A673 (cell line): Measurements from ENCODE around the gene DHRS7. TPM values are rescaled to one million over a fixed set of nuclear protein-coding genes. Genes with fewer than 3 reads are reported as not detected.

Experiments
- BruUV-seq: library from RNA; stranded (reverse); fragments of 400-500 nt; replicated peaks from 2 replicates; lab custom pipeline; 2021; lab: Mats Ljungman, UMichigan
- CTCF ChIA-PET: fragments of 300-600 bp; sonication (Branson Sonifier 250); formaldehyde crosslinking; loops from one replicate; lab custom pipeline; 2022; ENCODE audit warnings: antibody characterized with exemption; lab: Charles Lee
- POLR2A ChIA-PET: fragments of 300-600 bp; sonication (Branson Sonifier 250); formaldehyde crosslinking; loops from one replicate; lab custom pipeline; 2022; ENCODE audit warnings: antibody characterized with exemption; ENCODE audit not compliant: low non-redundant PET; lab: Charles Lee
- DNase-seq: peaks from one replicate; pipeline ENCODE4 v3.0.0-alpha.2; 2015; ENCODE audit warnings: low spot score
- H3K27ac ChIP-seq: fragments of 200-600 bp; sonication (generic); 2 replicates; pipeline ENCODE4 v1.5.1; 2016; ENCODE audit warnings: mixed run types, low read depth, mild to moderate bottlenecking, mixed read lengths, antibody characterized with exemption, low read length; ENCODE audit not compliant: poor library complexity, severe bottlenecking
- H3K27me3 ChIP-seq: fragments of 200-600 bp; sonication (generic); replicated peaks from 2 replicates; pipeline ENCODE4 v1.6.1; 2017; ENCODE audit warnings: mixed run types, low read depth, mild to moderate bottlenecking, mixed read lengths, antibody characterized with exemption, low read length; ENCODE audit not compliant: insufficient read depth, poor library complexity
- H3K36me3 ChIP-seq: fragments of 200-600 bp; sonication (generic); 2 replicates; pipeline ENCODE4 v1.6.1; 2016; ENCODE audit warnings: mixed run types, mild to moderate bottlenecking, mixed read lengths, antibody characterized with exemption, low read length; ENCODE audit not compliant: insufficient read depth, poor library complexity, severe bottlenecking
- H3K4me1 ChIP-seq: fragments of 200-600 bp; sonication (generic); 2 replicates; pipeline ENCODE4 v1.6.1; 2017; ENCODE audit warnings: mixed run types, mild to moderate bottlenecking, mixed read lengths, antibody characterized with exemption, low read length; ENCODE audit not compliant: insufficient read depth, poor library complexity, severe bottlenecking
- H3K4me3 ChIP-seq: fragments of 200-600 bp; sonication (generic); 2 replicates; pipeline ENCODE4 v1.5.1; 2016; ENCODE audit warnings: low read depth, mixed run types, mild to moderate bottlenecking, mixed read lengths, low read length; ENCODE audit not compliant: poor library complexity, severe bottlenecking
- H3K9me3 ChIP-seq: fragments of 200-600 bp; sonication (generic); 2 replicates; pipeline ENCODE4 v1.6.1; 2016; ENCODE audit warnings: mixed run types, low read depth, mild to moderate bottlenecking, mixed read lengths, antibody characterized with exemption, low read length; ENCODE audit not compliant: poor library complexity, severe bottlenecking
- CTCF ChIP-seq: fragments of 300-800, 200-600 bp; sonication (generic); conservative IDR thresholded peaks from 2 replicates; pipeline ENCODE4 v1.5.1; 2017; ENCODE audit warnings: low read depth, mild to moderate bottlenecking, antibody characterized with exemption, low read length, moderate library complexity, mixed read lengths
- EZH2 ChIP-seq: fragments of 200-600 bp; sonication (generic); IDR thresholded peaks from 2 replicates; pipeline ENCODE4 v1.6.1; 2017; ENCODE audit warnings: borderline replicate concordance, low read depth, mild to moderate bottlenecking, mixed read lengths, antibody characterized with exemption, low read length; ENCODE audit not compliant: poor library complexity, severe bottlenecking
- intact Hi-C: fragments of 100-400 bp; cut with micrococcal nuclease; formaldehyde crosslinking; loops from one replicate; pipeline ENCODE4 v1.10.0; 2022; ENCODE audit not compliant: unreplicated experiment
- total RNA-seq: library from RNA; stranded (reverse); gene quantifications from 2 replicates; pipeline ENCODE4 v1.2.3, GENCODE V29; 2021

The DHRS7 gene
- total RNA-seq, 1 experiment from 2014 or later = 17.9 TPM

DNA sequence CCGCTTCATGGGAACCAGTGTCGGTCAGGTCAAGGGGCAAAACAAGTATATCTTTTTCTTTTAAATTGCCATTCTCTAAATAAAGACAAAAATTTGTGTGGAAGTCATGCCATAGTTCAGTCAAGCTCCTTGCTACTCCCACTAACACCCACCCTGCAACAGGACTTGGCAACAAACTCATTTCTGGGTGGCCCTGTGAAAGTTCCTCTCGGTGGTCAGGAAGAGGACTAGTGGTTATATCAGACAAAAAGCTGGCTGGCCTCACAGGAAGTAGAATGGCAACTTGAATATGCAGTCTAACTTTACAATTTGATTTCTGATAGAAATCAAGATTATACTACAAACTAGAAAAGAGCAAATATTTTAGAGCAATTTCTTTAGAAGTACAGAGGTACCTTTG is 11.2 kb downstream of the DHRS7 start:
- intact Hi-C loops = no loop called here
- Histone ChIP-seq H3K4me1 (peaks cover 14% of the 10 kb centered on the region), H3K4me3 (no peak overlapping the region), H3K9me3 (no peaks in the 10 kb centered on the region), H3K27me3 (no peaks in the 10 kb centered on the region), H3K27ac (no peak overlapping the region), H3K36me3 (no peaks in the 10 kb centered on the region)
- BruUV-seq = no TSS peak
- TF ChIP-seq CTCF (no peak), EZH2 (no peak)
- CTCF ChIA-PET = no interaction called here
- no peak for DNase-seq
- POLR2A ChIA-PET = no interaction called here

DNA sequence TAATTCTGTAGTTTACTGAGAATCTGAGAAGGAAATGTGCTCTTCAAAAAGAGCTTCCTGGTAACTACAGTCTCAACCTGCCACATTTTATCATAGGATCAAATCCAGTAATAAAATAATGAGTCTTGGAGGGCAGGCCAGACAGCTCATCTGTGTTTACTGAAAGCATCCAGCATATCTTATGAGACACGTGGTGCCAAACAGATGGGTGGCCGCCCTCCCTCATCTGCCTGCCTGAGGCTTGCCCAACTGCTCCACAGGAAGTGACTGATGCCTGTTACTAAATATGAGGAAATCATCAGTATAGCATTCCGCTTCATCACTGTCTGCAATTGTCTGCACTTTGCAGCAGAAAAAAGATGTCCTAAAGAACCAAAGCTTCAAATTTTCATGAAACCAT is 13.5 kb downstream of the DHRS7 start:
- H3K27ac ChIP-seq = no peak overlapping the region
- no peaks in the 10 kb centered on the region for H3K36me3 ChIP-seq
- TF ChIP-seq CTCF = no peak
- TF ChIP-seq EZH2 = no peak
- no peak overlapping the region for H3K4me3 ChIP-seq
- ChIA-PET CTCF (no interaction called here), POLR2A (no interaction called here)
- peak; percentile 89 for DNase-seq
- H3K4me1 ChIP-seq = peaks cover 14% of the 10 kb centered on the region
- H3K27me3 ChIP-seq = no peaks in the 10 kb centered on the region
- no TSS peak for BruUV-seq
- no peaks in the 10 kb centered on the region for H3K9me3 ChIP-seq
- intact Hi-C loops = no loop called here

DNA sequence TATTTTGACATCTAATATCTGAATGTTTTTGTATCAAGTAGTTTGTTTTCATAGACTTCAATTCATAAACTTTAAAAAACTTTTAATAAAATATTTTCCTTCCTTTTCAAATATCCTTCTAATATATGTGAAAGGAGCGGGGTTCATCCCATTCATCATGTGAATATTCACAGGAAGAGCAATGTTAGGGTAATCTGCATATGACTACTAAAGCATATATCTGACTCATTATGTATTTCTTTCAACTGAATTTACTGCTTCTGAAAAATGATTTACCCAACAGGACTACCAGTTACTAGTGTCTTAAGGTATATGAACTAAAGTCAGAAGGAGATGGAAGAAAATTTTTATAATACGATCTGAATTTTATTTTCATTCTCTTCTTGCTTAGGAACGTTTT is 30.5 kb downstream of the DHRS7 start:
- no peak overlapping the region for H3K27ac ChIP-seq
- ChIA-PET CTCF (no interaction called here), POLR2A (no interaction called here)
- BruUV-seq = no TSS peak
- intact Hi-C loops = no loop called here
- no peaks in the 10 kb centered on the region for H3K9me3 ChIP-seq
- DNase-seq = no peak
- no peaks in the 10 kb centered on the region for H3K27me3 ChIP-seq
- H3K36me3 ChIP-seq = peaks cover 4% of the 10 kb centered on the region
- H3K4me1 ChIP-seq = no peaks in the 10 kb centered on the region
- TF ChIP-seq CTCF (no peak), EZH2 (no peak)
- no peak overlapping the region for H3K4me3 ChIP-seq
